ENCODE measurements around the gene RGPD3.
"Not testable (repeated sequence)": the region's sequence is repeated elsewhere in the genome, so short reads cannot be mapped to it uniquely, and the experiment has no call there.

The RGPD3 gene

DNA sequence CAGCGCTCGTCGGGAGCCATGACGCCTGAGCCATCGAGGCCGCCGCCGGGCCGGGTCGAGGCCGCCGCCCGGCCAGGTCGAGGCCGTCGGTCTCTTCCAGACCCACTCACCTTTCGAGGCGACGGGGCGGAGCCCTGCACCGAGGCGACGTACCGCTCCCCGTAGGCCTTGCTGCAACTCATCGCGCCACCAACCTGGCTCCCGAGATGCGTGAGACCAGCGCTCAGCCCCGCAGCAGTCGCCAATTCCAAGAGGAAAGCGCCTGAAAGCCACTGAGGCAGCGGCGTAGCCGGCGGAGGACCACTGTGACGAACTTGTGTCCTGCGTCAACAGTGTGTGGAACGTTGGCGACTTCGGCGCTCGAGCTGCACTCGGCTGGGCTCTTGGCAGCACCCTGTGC, at the start of gene RGPD3:
Gene RGPD3, minus strand, starts transcription at position 307 of the 400 bp plus-strand sequence. Its CDS starts 125 bp downstream, at position 182.
- not testable (repeated sequence) for H2AFZ ChIP-seq (ENCODE audit: low read length, unreplicated experiment); H3K36me3 ChIP-seq (ENCODE audit: insufficient read depth, low read length); H3K79me2 ChIP-seq (ENCODE audit: control insufficient read depth, insufficient read depth, low read length, unreplicated experiment); H3K27me3 ChIP-seq (ENCODE audit: insufficient read depth, low read length); H3K27ac ChIP-seq (ENCODE audit: low read depth, low read length); H3K4me1 ChIP-seq (ENCODE audit: control insufficient read depth, insufficient read depth, low read length, unreplicated experiment); H3K4me3 ChIP-seq (ENCODE audit: low read depth, low read length)

DNA sequence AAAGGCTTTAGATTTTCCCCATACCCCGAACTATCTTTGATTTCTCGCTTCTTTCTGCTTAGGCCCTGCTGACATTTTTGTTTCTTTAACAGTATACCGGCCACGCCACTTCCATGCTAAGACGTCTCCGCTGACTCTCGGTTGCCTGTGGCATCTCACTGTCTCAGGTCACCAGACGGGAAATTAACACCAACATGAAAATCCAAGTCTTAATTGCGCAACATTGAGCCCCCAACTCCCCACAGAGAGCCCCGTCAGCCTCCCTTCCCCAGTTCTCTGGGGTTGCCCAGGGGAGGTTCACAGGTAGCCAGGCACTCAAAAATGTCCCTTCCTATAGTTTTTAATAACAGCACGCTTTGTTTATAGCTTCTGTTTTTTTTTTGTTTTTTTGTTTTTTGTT, 49.1 kb upstream of the RGPD3 start:
- no peak overlapping the region for H3K4me3 ChIP-seq (ENCODE audit: low read depth, low read length)
- H3K27me3 ChIP-seq (ENCODE audit: insufficient read depth, low read length): no peaks in the 10 kb centered on the region
- no peak overlapping the region for H2AFZ ChIP-seq (ENCODE audit: low read length, unreplicated experiment)
- H3K36me3 ChIP-seq (ENCODE audit: insufficient read depth, low read length): no peaks in the 10 kb centered on the region
- no peak overlapping the region for H3K27ac ChIP-seq (ENCODE audit: low read depth, low read length)
- H3K4me1 ChIP-seq (ENCODE audit: control insufficient read depth, insufficient read depth, low read length, unreplicated experiment): no peaks in the 10 kb centered on the region
- no peaks in the 10 kb centered on the region for H3K79me2 ChIP-seq (ENCODE audit: control insufficient read depth, insufficient read depth, low read length, unreplicated experiment)

- Histone ChIP-seq H3K36me3 (ENCODE audit: insufficient read depth, low read length) (no peaks in the 10 kb centered on the region), H3K27me3 (ENCODE audit: insufficient read depth, low read length) (no peaks in the 10 kb centered on the region), H3K4me1 (ENCODE audit: control insufficient read depth, insufficient read depth, low read length, unreplicated experiment) (no peaks in the 10 kb centered on the region), H2AFZ (ENCODE audit: low read length, unreplicated experiment) (no peak overlapping the region), H3K27ac (ENCODE audit: low read depth, low read length) (no peak overlapping the region), H3K4me3 (ENCODE audit: low read depth, low read length) (no peak overlapping the region), H3K79me2 (ENCODE audit: control insufficient read depth, insufficient read depth, low read length, unreplicated experiment) (no peaks in the 10 kb centered on the region)
Measured at GRCh38 chr2:106516864-106517263, 48.7 kb upstream of the RGPD3 start.

GRCh38 chr2:106516436-106516835, 48.2 kb upstream of the RGPD3 start:
- no peak overlapping the region for H3K27ac ChIP-seq (ENCODE audit: low read depth, low read length)
- no peaks in the 10 kb centered on the region for H3K79me2 ChIP-seq (ENCODE audit: control insufficient read depth, insufficient read depth, low read length, unreplicated experiment)
- H3K27me3 ChIP-seq (ENCODE audit: insufficient read depth, low read length): no peaks in the 10 kb centered on the region
- H2AFZ ChIP-seq (ENCODE audit: low read length, unreplicated experiment): no peak overlapping the region
- H3K4me3 ChIP-seq (ENCODE audit: low read depth, low read length): no peak overlapping the region
- no peaks in the 10 kb centered on the region for H3K4me1 ChIP-seq (ENCODE audit: control insufficient read depth, insufficient read depth, low read length, unreplicated experiment)
- no peaks in the 10 kb centered on the region for H3K36me3 ChIP-seq (ENCODE audit: insufficient read depth, low read length)

- H3K36me3 ChIP-seq (ENCODE audit: insufficient read depth, low read length); H3K79me2 ChIP-seq (ENCODE audit: control insufficient read depth, insufficient read depth, low read length, unreplicated experiment); H3K27me3 ChIP-seq (ENCODE audit: insufficient read depth, low read length); H2AFZ ChIP-seq (ENCODE audit: low read length, unreplicated experiment); H3K4me1 ChIP-seq (ENCODE audit: control insufficient read depth, insufficient read depth, low read length, unreplicated experiment); H3K4me3 ChIP-seq (ENCODE audit: low read depth, low read length); H3K27ac ChIP-seq (ENCODE audit: low read depth, low read length): not testable (repeated sequence)
Measured at GRCh38 chr2:106514827-106515226, 46.6 kb upstream of the RGPD3 start.

- H3K4me3 ChIP-seq (ENCODE audit: low read depth, low read length); H3K79me2 ChIP-seq (ENCODE audit: control insufficient read depth, insufficient read depth, low read length, unreplicated experiment); H3K27ac ChIP-seq (ENCODE audit: low read depth, low read length); H3K27me3 ChIP-seq (ENCODE audit: insufficient read depth, low read length); H3K36me3 ChIP-seq (ENCODE audit: insufficient read depth, low read length); H3K4me1 ChIP-seq (ENCODE audit: control insufficient read depth, insufficient read depth, low read length, unreplicated experiment); H2AFZ ChIP-seq (ENCODE audit: low read length, unreplicated experiment): not testable (repeated sequence)
Measured at GRCh38 chr2:106513391-106513790, 45.2 kb upstream of the RGPD3 start.

DNA sequence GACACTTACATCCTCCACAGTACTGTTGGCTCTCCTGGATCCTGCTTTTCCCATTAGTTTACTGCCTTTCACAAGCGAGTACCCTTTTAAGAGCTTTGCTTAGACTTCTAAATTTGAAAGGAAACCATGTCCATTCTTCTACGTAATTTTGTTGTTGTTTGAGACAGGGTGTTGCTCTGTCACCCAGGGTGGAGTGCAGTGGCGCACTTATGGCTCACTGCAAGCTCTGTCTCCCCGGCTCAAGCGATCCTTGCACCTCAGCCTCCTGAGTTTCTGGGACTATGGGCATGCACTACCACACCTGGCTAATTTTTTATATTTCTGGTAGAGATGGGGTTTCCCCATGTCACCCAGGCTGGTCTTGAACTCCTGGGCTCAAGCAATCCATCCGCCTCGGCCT, 43.7 kb upstream of the RGPD3 start:
- not testable (repeated sequence) for H3K4me1 ChIP-seq (ENCODE audit: control insufficient read depth, insufficient read depth, low read length, unreplicated experiment); H3K27me3 ChIP-seq (ENCODE audit: insufficient read depth, low read length); H3K27ac ChIP-seq (ENCODE audit: low read depth, low read length); H2AFZ ChIP-seq (ENCODE audit: low read length, unreplicated experiment); H3K4me3 ChIP-seq (ENCODE audit: low read depth, low read length); H3K36me3 ChIP-seq (ENCODE audit: insufficient read depth, low read length); H3K79me2 ChIP-seq (ENCODE audit: control insufficient read depth, insufficient read depth, low read length, unreplicated experiment)

GRCh38 chr2:106511476-106511901, 43.3 kb upstream of the RGPD3 start:
- H3K4me3 ChIP-seq (ENCODE audit: low read depth, low read length); H3K27ac ChIP-seq (ENCODE audit: low read depth, low read length); H2AFZ ChIP-seq (ENCODE audit: low read length, unreplicated experiment); H3K36me3 ChIP-seq (ENCODE audit: insufficient read depth, low read length); H3K4me1 ChIP-seq (ENCODE audit: control insufficient read depth, insufficient read depth, low read length, unreplicated experiment); H3K79me2 ChIP-seq (ENCODE audit: control insufficient read depth, insufficient read depth, low read length, unreplicated experiment); H3K27me3 ChIP-seq (ENCODE audit: insufficient read depth, low read length): not testable (repeated sequence)

- not testable (repeated sequence) for H3K4me1 ChIP-seq (ENCODE audit: control insufficient read depth, insufficient read depth, low read length, unreplicated experiment); H3K79me2 ChIP-seq (ENCODE audit: control insufficient read depth, insufficient read depth, low read length, unreplicated experiment); H3K27ac ChIP-seq (ENCODE audit: low read depth, low read length); H2AFZ ChIP-seq (ENCODE audit: low read length, unreplicated experiment); H3K36me3 ChIP-seq (ENCODE audit: insufficient read depth, low read length); H3K4me3 ChIP-seq (ENCODE audit: low read depth, low read length); H3K27me3 ChIP-seq (ENCODE audit: insufficient read depth, low read length)
Measured at GRCh38 chr2:106510791-106511190, 42.6 kb upstream of the RGPD3 start.

GRCh38 chr2:106509374-106509770, 41.2 kb upstream of the RGPD3 start:
- H3K27me3 ChIP-seq (ENCODE audit: insufficient read depth, low read length); H3K36me3 ChIP-seq (ENCODE audit: insufficient read depth, low read length); H3K27ac ChIP-seq (ENCODE audit: low read depth, low read length); H3K4me1 ChIP-seq (ENCODE audit: control insufficient read depth, insufficient read depth, low read length, unreplicated experiment); H2AFZ ChIP-seq (ENCODE audit: low read length, unreplicated experiment); H3K79me2 ChIP-seq (ENCODE audit: control insufficient read depth, insufficient read depth, low read length, unreplicated experiment); H3K4me3 ChIP-seq (ENCODE audit: low read depth, low read length): not testable (repeated sequence)

GRCh38 chr2:106508660-106509373, 40.6 kb upstream of the RGPD3 start:
- H3K4me1 ChIP-seq (ENCODE audit: control insufficient read depth, insufficient read depth, low read length, unreplicated experiment); H2AFZ ChIP-seq (ENCODE audit: low read length, unreplicated experiment): not testable (repeated sequence)

More at GRCh38 chr2:106508660-106509373, 40.6 kb upstream of the RGPD3 start:
- not testable (repeated sequence) for H3K4me3 ChIP-seq (ENCODE audit: low read depth, low read length); H3K27ac ChIP-seq (ENCODE audit: low read depth, low read length); H3K79me2 ChIP-seq (ENCODE audit: control insufficient read depth, insufficient read depth, low read length, unreplicated experiment); H3K27me3 ChIP-seq (ENCODE audit: insufficient read depth, low read length); H3K36me3 ChIP-seq (ENCODE audit: insufficient read depth, low read length)

All from ACC112 (cell line).